ENCODE measurements around the gene P2RY8. TPM values are rescaled to one million over a fixed set of nuclear protein-coding genes. Genes with fewer than 3 reads are reported as not detected.

Gene P2RY8
- total RNA-seq, 4 donors from 2014 or later = 0.55 to 6.0 (median 3.0) TPM; not detected in 1

DNA sequence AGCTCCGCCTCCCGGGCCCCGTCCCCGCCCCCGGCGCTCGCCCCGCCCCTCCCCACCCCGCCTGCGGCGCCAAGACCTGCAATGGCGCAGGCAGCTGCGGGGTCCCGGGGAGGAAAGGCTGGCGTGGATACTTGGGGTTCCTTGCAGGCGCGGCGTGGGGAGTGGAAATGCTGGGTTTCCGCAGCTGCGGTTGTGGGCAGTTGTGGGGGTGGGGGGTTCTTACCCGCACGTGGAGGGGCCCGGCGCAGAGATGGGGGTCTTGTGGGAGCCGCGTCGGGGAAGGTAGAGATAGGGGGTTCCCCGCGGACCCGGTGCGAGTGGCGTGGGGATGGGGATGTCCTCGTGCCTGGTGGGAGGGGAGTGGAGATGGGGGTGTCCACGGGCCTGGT, 83.6 kb downstream of the P2RY8 start:
- H3K36me3 ChIP-seq = no peaks in the 10 kb centered on the region
- intact Hi-C loops (cut with DNase I; ENCODE audit: low total_unique reads) = loop anchor here (5.0 to 10.0 kb wide), 2 partner anchors 124 to 1141 kb away; no protein-coding TSS in a partner anchor
- no peak for DNase-seq

DNA sequence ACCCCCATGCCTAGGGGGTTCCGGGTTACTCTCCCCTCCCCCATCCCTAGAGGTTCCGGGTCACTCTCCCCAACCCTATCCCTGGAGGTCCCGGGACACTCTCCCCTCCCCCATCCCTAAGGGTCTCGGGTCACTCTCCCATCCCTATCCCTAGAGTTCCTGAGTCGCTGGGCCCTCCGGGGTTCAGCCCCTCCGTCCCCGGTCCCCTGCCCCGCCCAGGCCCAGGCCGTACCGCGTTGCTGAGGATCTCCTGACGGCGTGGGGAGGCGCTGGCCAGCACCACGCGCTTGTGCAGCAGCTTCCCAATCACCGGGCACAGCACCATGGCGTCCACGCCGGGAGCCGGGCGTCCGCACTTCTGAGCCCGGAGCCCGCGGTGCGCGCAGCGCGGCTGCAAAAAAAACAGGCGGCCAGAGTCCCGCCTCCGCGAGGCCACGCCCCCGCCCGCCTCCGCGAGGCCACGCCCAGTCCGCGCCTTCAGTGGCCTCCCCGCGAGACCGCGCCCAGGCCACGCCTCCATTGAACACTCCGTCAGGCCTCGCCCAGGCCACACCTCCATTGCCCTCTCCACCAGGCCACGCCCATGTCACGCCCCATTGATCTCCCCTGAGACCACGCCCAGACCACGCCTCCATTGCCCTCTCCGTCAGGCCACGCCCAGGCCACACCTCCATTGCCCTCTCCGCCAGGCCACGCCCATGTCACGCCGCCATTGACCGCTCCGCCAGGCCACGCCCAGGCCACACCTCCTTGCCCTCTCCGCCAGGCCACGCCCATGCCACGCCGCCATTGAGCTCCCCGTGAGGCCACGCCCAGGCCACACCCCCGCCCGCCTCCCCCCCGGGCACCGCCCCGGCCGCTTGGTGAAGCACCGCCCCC, 84.2 kb downstream of the P2RY8 start, which contains the start of gene ASMTL:
ASMTL (minus strand) TSS at position 394 of the 879 bp plus-strand sequence; CDS start at position 325, 69 bp downstream.
- 0 to 1% methylated on average over 1 to 53 of the region's 76 CpGs for WGBS, 2 donors (ENCODE audit: low coverage in 1 of 2)
- intact Hi-C loops (cut with DNase I; ENCODE audit: low total_unique reads) = loop anchor here (1.0 to 10.0 kb wide), 3 partner anchors 58 to 1142 kb away; no protein-coding TSS in a partner anchor

More for the DNA sequence above, 83.6 kb downstream of the P2RY8 start:
- WGBS, 2 donors (ENCODE audit: low coverage in 1 of 2) = 0% methylated on average over 8 of the region's 34 CpGs; no CpG with 5 or more reads in 1 of the 2 donors
- TF ChIP-seq POLR2A (IDR thresholded peaks at IDR 0.05) (peak; percentile 47), POLR2AphosphoS5 (IDR thresholded peaks at IDR 0.05) (peak in 2 of 3 donors; percentile 28 to 33), EP300 (IDR thresholded peaks at IDR 0.05; ENCODE audit: low read depth) (no peak)
- TF ChIP-seq, protein P1, sequence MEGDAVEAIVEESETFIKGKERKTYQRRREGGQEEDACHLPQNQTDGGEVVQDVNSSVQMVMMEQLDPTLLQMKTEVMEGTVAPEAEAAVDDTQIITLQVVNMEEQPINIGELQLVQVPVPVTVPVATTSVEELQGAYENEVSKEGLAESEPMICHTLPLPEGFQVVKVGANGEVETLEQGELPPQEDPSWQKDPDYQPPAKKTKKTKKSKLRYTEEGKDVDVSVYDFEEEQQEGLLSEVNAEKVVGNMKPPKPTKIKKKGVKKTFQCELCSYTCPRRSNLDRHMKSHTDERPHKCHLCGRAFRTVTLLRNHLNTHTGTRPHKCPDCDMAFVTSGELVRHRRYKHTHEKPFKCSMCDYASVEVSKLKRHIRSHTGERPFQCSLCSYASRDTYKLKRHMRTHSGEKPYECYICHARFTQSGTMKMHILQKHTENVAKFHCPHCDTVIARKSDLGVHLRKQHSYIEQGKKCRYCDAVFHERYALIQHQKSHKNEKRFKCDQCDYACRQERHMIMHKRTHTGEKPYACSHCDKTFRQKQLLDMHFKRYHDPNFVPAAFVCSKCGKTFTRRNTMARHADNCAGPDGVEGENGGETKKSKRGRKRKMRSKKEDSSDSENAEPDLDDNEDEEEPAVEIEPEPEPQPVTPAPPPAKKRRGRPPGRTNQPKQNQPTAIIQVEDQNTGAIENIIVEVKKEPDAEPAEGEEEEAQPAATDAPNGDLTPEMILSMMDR (IDR thresholded peaks at IDR 0.05) = no peak
- Histone ChIP-seq H3K4me3 (peak overlapping the region; percentile 56 to 75 (median 60)), H3K4me1 (peaks cover 9 to 25% (median 18%) of the 10 kb centered on the region in 4 donors), H3K27me3 (no peaks in the 10 kb centered on the region), H3K9me3 (no peaks in the 10 kb centered on the region), H3K27ac (peak overlapping the region; percentile 88 to 100 (median 96))
- in situ Hi-C loops (cut with MboI; ENCODE audit: low pct_ligation_motif_present in 1 of 4, low pct_unique_long_range_greater_than_20kb in 1 of 4, low sequenced_read_pairs in 3 of 4) = loop anchor here in 3 of 4 donors (10.0 to 25.0 kb wide), 3 partner anchors 134 to 1159 kb away; partner anchors contain the start of gene AKAP17A (in 2 of the 3)

DNA sequence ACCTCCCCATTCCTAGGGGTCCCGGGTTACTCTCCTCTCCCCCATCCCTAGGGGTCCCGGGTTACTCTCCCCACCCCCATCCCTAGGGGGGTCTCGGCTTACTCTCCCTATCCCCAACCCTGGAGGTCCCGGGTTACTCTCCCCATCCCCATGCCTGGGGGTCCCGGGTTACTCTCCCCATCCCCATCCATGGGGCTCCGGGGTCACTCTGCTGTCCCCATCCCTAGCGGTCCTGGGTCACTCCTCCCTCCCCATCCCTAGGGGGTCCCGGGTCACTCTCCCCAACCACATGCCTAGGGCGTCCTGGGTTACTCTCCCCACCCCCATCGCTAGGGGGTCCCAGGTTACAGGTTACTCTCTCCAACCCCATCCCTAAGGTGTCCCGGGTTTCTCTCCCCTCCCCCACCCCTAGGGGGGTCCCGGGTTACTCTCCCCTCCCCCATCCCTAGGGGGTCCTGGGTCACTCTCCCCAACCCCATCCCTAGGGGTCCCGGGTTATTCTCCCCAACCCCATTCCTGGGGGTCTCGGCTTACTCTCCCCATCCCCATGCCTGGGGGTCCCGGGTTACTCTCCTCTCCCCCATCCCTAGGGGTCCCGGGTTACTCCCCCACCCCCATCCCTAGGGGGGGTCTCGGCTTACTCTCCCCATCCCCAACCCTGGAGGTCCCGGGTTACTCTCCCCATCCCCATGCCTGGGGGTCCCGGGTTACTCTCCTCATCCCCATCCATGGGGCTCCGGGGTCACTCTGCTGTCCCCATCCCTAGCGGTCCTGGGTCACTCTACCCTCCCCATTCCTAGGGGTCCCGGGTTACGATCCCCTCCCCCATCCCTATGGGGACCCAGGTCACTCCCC, 85.1 kb downstream of the P2RY8 start:
- in situ Hi-C loops (cut with MboI; ENCODE audit: low pct_ligation_motif_present in 1 of 4, low pct_unique_long_range_greater_than_20kb in 1 of 4, low sequenced_read_pairs in 3 of 4) (loop anchor here in 3 of 4 donors (10.0 to 25.0 kb wide), 3 partner anchors 135 to 1160 kb away; partner anchors contain the start of gene AKAP17A (in 2 of the 3)), intact Hi-C loops (cut with DNase I; ENCODE audit: low total_unique reads) (loop anchor here (1.0 to 10.0 kb wide), 3 partner anchors 58 to 1143 kb away; no protein-coding TSS in a partner anchor)
- Histone ChIP-seq H3K4me1 (peaks cover 9 to 25% (median 18%) of the 10 kb centered on the region in 4 donors), H3K4me3 (peak overlapping the region; percentile 77 to 97 (median 84)), H3K27ac (peak overlapping the region; percentile 85 to 100 (median 92)), H3K27me3 (no peaks in the 10 kb centered on the region), H3K9me3 (no peaks in the 10 kb centered on the region), H3K36me3 (no peaks in the 10 kb centered on the region)
- TF ChIP-seq EP300 (IDR thresholded peaks at IDR 0.05; ENCODE audit: low read depth) (no peak), POLR2A (IDR thresholded peaks at IDR 0.05) (no peak)
- TF ChIP-seq, protein P1 (IDR thresholded peaks at IDR 0.05) = no peak
- peak; percentile 33 for DNase-seq
- 0 to 29% methylated on average over 7 to 23 of the region's 23 CpGs for WGBS, 2 donors (ENCODE audit: low coverage in 1 of 2)

More for the DNA sequence above, 84.2 kb downstream of the P2RY8 start, which contains the start of gene ASMTL:
- peak within 1 kb of the TSS; percentile 77 to 97 (median 84) for H3K4me3 ChIP-seq
- peak within 1 kb of the TSS; percentile 88 to 100 (median 96) for H3K27ac ChIP-seq
- no peaks in the 10 kb centered on the region for H3K36me3 ChIP-seq
- no peak for TF ChIP-seq EP300 (IDR thresholded peaks at IDR 0.05; ENCODE audit: low read depth)
- peak; percentile 60 to 81 (median 74) for TF ChIP-seq POLR2AphosphoS5 (IDR thresholded peaks at IDR 0.05)
- TF ChIP-seq, protein P1 (IDR thresholded peaks at IDR 0.05) = no peak
- TF ChIP-seq POLR2A (IDR thresholded peaks at IDR 0.05) = peak; percentile 77
- peaks cover 9 to 25% (median 18%) of the 10 kb centered on the region in 4 donors for H3K4me1 ChIP-seq
- DNase-seq = peak; percentile 100
- H3K27me3 ChIP-seq = no peaks in the 10 kb centered on the region
- no peaks in the 10 kb centered on the region for H3K9me3 ChIP-seq
- in situ Hi-C loops (cut with MboI; ENCODE audit: low pct_ligation_motif_present in 1 of 4, low pct_unique_long_range_greater_than_20kb in 1 of 4, low sequenced_read_pairs in 3 of 4) = loop anchor here in 3 of 4 donors (10.0 to 25.0 kb wide), 3 partner anchors 135 to 1160 kb away; partner anchors contain the start of gene AKAP17A (in 2 of the 3)
